Measurements from ENCODE around the gene CNTNAP4.

- no peak for TF ChIP-seq POLR2A (IDR thresholded peaks at IDR 0.05)
- no peak for TF ChIP-seq CTCF (IDR thresholded peaks at IDR 0.05 in 4 of 5, conservative IDR thresholded peaks at IDR 0.05 in 1 of 5)
Measured at GRCh38 chr16:76287466-76287865, 10.3 kb downstream of the CNTNAP4 start.

Measured in gastrocnemius medialis (tissue), 4 donors.